Lower leg skin (tissue), 4 donors: ENCODE results near the gene INPP4B. TPM values are rescaled to one million over a fixed set of nuclear protein-coding genes. Genes with fewer than 3 reads are reported as not detected.

ENCODE experiments used
- DNase-seq, 2 donors: peaks; one replicate each; pipeline ENCODE4 v3.0.0-alpha.2; 2019; ENCODE audit warnings: low spot score in 2 of 2
- H3K4me3 ChIP-seq: fragments of 200-600 bp; sonication (generic); 2 replicates; pipeline ENCODE4 v1.5.1; 2017; ENCODE audit warnings: mild to moderate bottlenecking, low read depth; ENCODE audit not compliant: poor library complexity, severe bottlenecking
- POLR2A ChIP-seq, 2 donors: fragments of 450-650 bp; IDR thresholded peaks; one replicate each; pipeline ENCODE4 v1.6.1; 2016 to 2017; ENCODE audit warnings: antibody characterized with exemption in 2 of 2, mild to moderate bottlenecking in 1 of 2, moderate library complexity in 1 of 2
- WGBS, 2 donors: methylation state at CpG; one replicate each; pipeline ENCODE4 v1.1.5; 2018; 5-methylcytosine and 5-hydroxymethylcytosine counted together
- intact Hi-C: fragments of 100-400 bp; cut with DNase I; formaldehyde crosslinking; loops from one replicate; pipeline ENCODE4 v1.15.0; 2023; ENCODE audit warnings: low total_unique reads
- total RNA-seq, 4 donors: library from RNA; depleted of rRNA; stranded (reverse); fragments of >200 nt; gene quantifications; one replicate each; pipeline ENCODE4 v1.1.0, GENCODE V29; 2016
- TF ChIP-seq, protein P1 (sequence below), 3 donors: fragments of 450-650 bp; IDR thresholded peaks; one replicate each; pipeline ENCODE4 v1.5.1; 2016; ENCODE audit warnings: antibody characterized with exemption in 3 of 3, mild to moderate bottlenecking in 3 of 3, moderate library complexity in 2 of 3

The INPP4B gene
- total RNA-seq, 4 donors from 2014 or later: 7.6 to 18.5 (median 17.6) TPM

DNA sequence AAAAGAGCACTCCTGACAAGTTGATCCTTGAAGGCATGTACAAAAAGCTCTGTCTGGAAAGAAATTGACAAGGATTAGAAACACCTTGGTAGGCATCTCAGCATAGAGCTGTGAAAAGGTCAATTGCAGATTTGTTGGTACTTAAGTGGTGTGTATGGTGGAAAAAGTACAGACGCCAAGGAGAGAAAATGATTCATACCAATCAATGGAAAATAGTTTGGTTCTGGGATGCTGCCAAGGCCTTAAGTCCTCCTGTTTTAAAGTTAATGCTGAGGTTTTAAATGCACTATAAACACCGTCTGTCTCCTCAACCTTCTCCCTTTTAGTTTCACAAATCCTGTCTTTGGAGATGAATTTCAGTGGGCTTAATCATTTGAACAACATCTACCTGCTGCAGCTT, 685.6 kb downstream of the INPP4B start:
- H3K4me3 ChIP-seq: no peak overlapping the region
- DNase-seq: no peak
- 69 to 75% methylated on average over 2 of the region's 2 CpGs for WGBS, 2 donors
- intact Hi-C loops: no loop called here
- TF ChIP-seq, protein P1, sequence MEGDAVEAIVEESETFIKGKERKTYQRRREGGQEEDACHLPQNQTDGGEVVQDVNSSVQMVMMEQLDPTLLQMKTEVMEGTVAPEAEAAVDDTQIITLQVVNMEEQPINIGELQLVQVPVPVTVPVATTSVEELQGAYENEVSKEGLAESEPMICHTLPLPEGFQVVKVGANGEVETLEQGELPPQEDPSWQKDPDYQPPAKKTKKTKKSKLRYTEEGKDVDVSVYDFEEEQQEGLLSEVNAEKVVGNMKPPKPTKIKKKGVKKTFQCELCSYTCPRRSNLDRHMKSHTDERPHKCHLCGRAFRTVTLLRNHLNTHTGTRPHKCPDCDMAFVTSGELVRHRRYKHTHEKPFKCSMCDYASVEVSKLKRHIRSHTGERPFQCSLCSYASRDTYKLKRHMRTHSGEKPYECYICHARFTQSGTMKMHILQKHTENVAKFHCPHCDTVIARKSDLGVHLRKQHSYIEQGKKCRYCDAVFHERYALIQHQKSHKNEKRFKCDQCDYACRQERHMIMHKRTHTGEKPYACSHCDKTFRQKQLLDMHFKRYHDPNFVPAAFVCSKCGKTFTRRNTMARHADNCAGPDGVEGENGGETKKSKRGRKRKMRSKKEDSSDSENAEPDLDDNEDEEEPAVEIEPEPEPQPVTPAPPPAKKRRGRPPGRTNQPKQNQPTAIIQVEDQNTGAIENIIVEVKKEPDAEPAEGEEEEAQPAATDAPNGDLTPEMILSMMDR (IDR thresholded peaks at IDR 0.05): no peak
- no peak for TF ChIP-seq POLR2A (IDR thresholded peaks at IDR 0.05)

DNA sequence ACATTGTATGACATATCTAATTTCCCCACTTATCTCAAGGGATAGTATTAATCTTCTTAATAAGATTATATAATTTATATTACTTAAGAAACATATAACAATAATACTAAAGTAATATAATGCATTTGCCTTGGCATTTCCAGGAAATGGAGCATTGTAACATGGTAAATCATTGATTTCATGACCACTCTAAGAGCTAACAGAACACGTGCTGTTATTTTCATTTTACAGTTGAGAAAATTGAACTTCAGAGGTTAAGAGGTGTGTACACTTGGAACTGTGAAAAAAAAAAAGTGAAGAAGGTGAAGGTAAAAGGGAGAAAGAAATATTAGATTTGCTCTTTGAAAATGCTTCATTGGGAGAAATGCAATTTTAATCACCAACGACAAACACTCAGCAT, 687.1 kb downstream of the INPP4B start:
- 92 to 100% methylated on average over 2 of the region's 2 CpGs for WGBS, 2 donors
- intact Hi-C loops: no loop called here
- no peak for DNase-seq
- TF ChIP-seq POLR2A (IDR thresholded peaks at IDR 0.05): no peak
- TF ChIP-seq, protein P1 (IDR thresholded peaks at IDR 0.05): no peak
- no peak overlapping the region for H3K4me3 ChIP-seq

- no peak for TF ChIP-seq POLR2A (IDR thresholded peaks at IDR 0.05)
- TF ChIP-seq, protein P1 (IDR thresholded peaks at IDR 0.05): no peak
- DNase-seq: no peak
- intact Hi-C loops: no loop called here
- no peak overlapping the region for H3K4me3 ChIP-seq
These were observed 689.8 kb downstream of the INPP4B start for GRCh38 chr4:142156256-142156655.

DNA sequence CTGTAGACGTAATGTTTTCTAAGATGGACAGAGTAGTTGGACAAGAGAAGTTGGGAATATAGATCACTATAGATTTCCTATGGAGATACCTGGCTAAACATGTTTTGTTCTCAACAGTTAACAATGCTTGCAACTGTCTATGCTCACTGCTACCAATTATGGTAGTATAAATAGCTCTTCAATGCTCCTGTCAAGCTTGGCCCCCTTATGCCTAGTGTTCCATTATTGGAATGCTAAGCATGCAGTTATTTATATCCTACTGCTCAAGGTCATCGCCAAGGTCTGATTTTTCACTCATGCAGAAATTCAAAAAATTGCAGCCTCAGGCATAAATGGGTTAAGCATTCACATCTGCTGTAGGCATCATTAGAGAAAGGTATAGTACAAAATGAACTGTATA, 690.8 kb downstream of the INPP4B start:
- intact Hi-C loops: no loop called here
- DNase-seq: no peak
- H3K4me3 ChIP-seq: no peak overlapping the region
- 79 to 80% methylated on average over 2 of the region's 2 CpGs for WGBS, 2 donors
- no peak for TF ChIP-seq POLR2A (IDR thresholded peaks at IDR 0.05)
- TF ChIP-seq, protein P1 (IDR thresholded peaks at IDR 0.05): no peak

- intact Hi-C loops: no loop called here
- DNase-seq: no peak
- WGBS, 2 donors: 97 to 100% methylated on average over 3 of the region's 3 CpGs
- H3K4me3 ChIP-seq: no peak overlapping the region
- TF ChIP-seq POLR2A (IDR thresholded peaks at IDR 0.05): no peak
- TF ChIP-seq, protein P1 (IDR thresholded peaks at IDR 0.05): no peak
These were observed 695.6 kb downstream of the INPP4B start for GRCh38 chr4:142150483-142150882.

GRCh38 chr4:142144813-142145212, 701.3 kb downstream of the INPP4B start:
- intact Hi-C loops: no loop called here
- no peak for DNase-seq
- H3K4me3 ChIP-seq: no peak overlapping the region
- 47 to 90% methylated on average over 1 of the region's 1 CpG for WGBS, 2 donors
- TF ChIP-seq, protein P1 (IDR thresholded peaks at IDR 0.05): no peak
- TF ChIP-seq POLR2A (IDR thresholded peaks at IDR 0.05): no peak
